Breast epithelium (tissue), 4 donors: Measurements from ENCODE around the gene VGLL4. TPM values are rescaled to one million over a fixed set of nuclear protein-coding genes. Genes with fewer than 3 reads are reported as not detected.

Experiments used
- DNase-seq, 2 donors: peaks; one replicate each; pipeline ENCODE4 v3.0.0-alpha.2; 2019; ENCODE audit warnings: low spot score in 2 of 2
- H3K27ac ChIP-seq, 2 donors: fragments of 200-600 bp; sonication (generic) in 1 of 2; one replicate each; pipeline ENCODE4 v1.5.1; 2016 to 2019; ENCODE audit warnings: mild to moderate bottlenecking in 1 of 2
- H3K27me3 ChIP-seq, 2 donors: fragments of 200-600 bp; sonication (generic) in 1 of 2; one replicate each; pipeline versions ENCODE4 v1.5.1 to v1.6.0; 2017 to 2019; ENCODE audit warnings: control low read depth in 1 of 2, mild to moderate bottlenecking in 1 of 2
- H3K36me3 ChIP-seq: fragments of 200-600 bp; one replicate; pipeline ENCODE4 v1.5.1; 2019
- H3K4me1 ChIP-seq, 2 donors: fragments of 200-600 bp; sonication (generic); one replicate each; pipeline ENCODE4 v1.5.1; 2016 to 2019; ENCODE audit warnings: control low read depth in 1 of 2
- H3K4me3 ChIP-seq, 3 donors: fragments of 200-600 bp; sonication (generic); 1 replicate in 2 of 3; 2 replicates in 1 of 3; pipeline ENCODE4 v1.5.1; 2016 to 2019; ENCODE audit warnings: mild to moderate bottlenecking in 3 of 3, moderate library complexity in 2 of 3
- H3K9me3 ChIP-seq, 2 donors: fragments of 200-600 bp; sonication (generic) in 1 of 2; one replicate each; pipeline ENCODE4 v1.5.1; 2016 to 2019; ENCODE audit warnings: control low read depth in 1 of 2
- POLR2A ChIP-seq: fragments of 450-650 bp; IDR thresholded peaks from one replicate; pipeline ENCODE4 v1.6.1; 2016; ENCODE audit warnings: antibody characterized with exemption, mild to moderate bottlenecking, moderate library complexity
- POLR2AphosphoS5 ChIP-seq, 3 donors: sonication (generic); formaldehyde crosslinking; IDR thresholded peaks; one replicate each; pipeline ENCODE4 v1.6.1; 2017; ENCODE audit warnings: antibody characterized with exemption in 3 of 3
- intact Hi-C: fragments of 100-400 bp; cut with DNase I; formaldehyde crosslinking; loops from one replicate; pipeline ENCODE4 v1.15.1; 2023; ENCODE audit warnings: low total_unique reads
- total RNA-seq, 3 donors: library from RNA; depleted of rRNA; stranded (reverse); fragments of >200 nt; gene quantifications; one replicate each; pipeline ENCODE4 v1.1.0, GENCODE V29; 2016
- TF ChIP-seq, protein P1 (sequence below), 3 donors: fragments of 450-650 bp; IDR thresholded peaks; one replicate each; pipeline ENCODE4 v1.5.1; 2016 to 2017; ENCODE audit warnings: antibody characterized with exemption in 3 of 3, mild to moderate bottlenecking in 3 of 3, moderate library complexity in 3 of 3

The VGLL4 gene
- total RNA-seq, 3 donors from 2014 or later = 48.0 to 90.0 (median 68.5) TPM

DNA sequence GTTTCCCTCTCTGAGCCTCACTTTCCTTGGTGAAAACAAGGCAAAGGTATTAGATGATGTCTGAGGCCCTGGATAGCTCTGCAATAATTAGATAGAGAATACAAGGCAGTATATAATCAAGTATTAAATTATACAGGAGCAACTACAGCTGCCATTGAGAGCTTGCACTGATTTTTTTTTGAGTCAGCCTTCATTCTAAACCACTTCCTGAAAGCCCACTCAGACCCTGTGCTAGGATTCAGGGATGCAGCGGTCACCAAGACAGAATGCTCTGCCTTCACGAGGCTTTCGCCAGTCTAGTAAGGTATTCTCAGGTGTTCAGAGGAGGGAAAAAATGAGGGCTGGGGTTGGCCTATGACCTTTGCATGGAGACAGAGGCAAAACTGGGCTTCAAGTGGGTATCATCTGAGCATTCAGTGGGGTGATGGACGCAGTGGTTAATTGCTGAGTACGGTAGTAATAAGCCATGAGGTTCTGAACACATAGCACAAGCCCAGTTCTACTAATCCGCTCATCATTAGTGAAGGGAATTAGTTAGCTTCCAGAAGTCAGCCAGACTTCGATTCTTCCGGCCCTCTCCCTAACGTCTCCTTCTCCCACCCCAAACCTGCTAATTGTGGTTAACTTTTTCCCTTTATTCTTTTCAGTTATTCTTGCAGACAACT is 3.6 kb downstream of the VGLL4 start:
- H3K4me1 ChIP-seq = peaks cover 14 to 16% of the 10 kb centered on the region in 2 donors
- peak overlapping the region; percentile 92 to 98 for H3K27ac ChIP-seq
- no peak for DNase-seq
- peak overlapping the region; percentile 43 to 75 (median 68) for H3K4me3 ChIP-seq
- no peaks in the 10 kb centered on the region for H3K27me3 ChIP-seq
- no peaks in the 10 kb centered on the region for H3K36me3 ChIP-seq
- intact Hi-C loops = no loop called here
- H3K9me3 ChIP-seq = no peaks in the 10 kb centered on the region
- TF ChIP-seq, protein P1, sequence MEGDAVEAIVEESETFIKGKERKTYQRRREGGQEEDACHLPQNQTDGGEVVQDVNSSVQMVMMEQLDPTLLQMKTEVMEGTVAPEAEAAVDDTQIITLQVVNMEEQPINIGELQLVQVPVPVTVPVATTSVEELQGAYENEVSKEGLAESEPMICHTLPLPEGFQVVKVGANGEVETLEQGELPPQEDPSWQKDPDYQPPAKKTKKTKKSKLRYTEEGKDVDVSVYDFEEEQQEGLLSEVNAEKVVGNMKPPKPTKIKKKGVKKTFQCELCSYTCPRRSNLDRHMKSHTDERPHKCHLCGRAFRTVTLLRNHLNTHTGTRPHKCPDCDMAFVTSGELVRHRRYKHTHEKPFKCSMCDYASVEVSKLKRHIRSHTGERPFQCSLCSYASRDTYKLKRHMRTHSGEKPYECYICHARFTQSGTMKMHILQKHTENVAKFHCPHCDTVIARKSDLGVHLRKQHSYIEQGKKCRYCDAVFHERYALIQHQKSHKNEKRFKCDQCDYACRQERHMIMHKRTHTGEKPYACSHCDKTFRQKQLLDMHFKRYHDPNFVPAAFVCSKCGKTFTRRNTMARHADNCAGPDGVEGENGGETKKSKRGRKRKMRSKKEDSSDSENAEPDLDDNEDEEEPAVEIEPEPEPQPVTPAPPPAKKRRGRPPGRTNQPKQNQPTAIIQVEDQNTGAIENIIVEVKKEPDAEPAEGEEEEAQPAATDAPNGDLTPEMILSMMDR (IDR thresholded peaks at IDR 0.05) = no peak
- TF ChIP-seq POLR2AphosphoS5 (IDR thresholded peaks at IDR 0.05) = no peak
- no peak for TF ChIP-seq POLR2A

DNA sequence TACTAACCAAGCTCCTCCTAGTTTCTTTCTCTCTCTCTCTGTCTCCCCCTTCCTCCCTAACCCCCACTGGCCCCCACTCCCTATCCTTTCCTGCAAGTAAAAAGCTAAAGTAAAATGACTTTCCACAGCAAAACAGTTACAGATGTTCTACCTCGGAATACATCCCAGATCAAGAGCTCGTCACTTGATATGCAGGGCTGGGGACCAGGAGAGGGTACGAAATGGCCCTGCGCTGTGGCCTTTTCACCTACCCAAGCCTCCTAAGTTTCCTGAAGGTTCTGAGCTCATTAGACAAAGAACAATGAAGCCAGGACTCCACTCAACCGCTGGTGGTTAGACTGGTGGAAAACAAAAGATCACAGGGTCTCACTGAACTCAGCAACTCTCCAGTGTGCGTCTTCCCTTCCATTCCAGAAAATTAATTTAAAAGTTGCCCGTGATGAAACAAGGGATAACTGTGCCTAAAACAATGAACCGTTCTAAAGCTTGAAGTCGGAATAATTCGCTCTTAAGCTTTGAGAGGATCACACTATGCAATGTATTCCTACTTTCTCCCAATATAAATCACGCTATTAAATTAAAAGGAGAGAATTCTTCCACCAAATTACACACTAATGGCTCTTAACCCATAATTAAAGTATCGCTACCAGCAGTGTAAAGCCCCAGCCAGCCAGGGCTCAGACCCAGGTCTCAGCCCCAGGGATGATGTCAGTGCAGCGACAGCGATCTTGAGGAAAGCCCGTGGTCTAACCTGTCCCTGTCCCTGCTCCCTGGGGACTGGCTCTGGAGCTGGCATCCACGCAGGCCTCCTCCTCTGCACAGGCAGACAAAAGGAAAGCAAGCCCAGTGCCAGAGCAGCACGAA is 5.0 kb downstream of the VGLL4 start:
- no peaks in the 10 kb centered on the region for H3K36me3 ChIP-seq
- peak overlapping the region; percentile 27 to 68 (median 59) for H3K4me3 ChIP-seq
- H3K9me3 ChIP-seq = no peaks in the 10 kb centered on the region
- no peaks in the 10 kb centered on the region for H3K27me3 ChIP-seq
- intact Hi-C loops = loop anchor here (2.0 kb wide), 1 partner anchor 74 kb away; no protein-coding TSS in a partner anchor
- TF ChIP-seq POLR2AphosphoS5 (IDR thresholded peaks at IDR 0.05) (no peak), POLR2A (no peak)
- TF ChIP-seq, protein P1 (IDR thresholded peaks at IDR 0.05) = no peak
- H3K27ac ChIP-seq = peak overlapping the region; percentile 92 to 98
- DNase-seq = peak in 1 of 2 donors; percentile 64
- H3K4me1 ChIP-seq = peaks cover 18 to 20% of the 10 kb centered on the region in 2 donors

DNA sequence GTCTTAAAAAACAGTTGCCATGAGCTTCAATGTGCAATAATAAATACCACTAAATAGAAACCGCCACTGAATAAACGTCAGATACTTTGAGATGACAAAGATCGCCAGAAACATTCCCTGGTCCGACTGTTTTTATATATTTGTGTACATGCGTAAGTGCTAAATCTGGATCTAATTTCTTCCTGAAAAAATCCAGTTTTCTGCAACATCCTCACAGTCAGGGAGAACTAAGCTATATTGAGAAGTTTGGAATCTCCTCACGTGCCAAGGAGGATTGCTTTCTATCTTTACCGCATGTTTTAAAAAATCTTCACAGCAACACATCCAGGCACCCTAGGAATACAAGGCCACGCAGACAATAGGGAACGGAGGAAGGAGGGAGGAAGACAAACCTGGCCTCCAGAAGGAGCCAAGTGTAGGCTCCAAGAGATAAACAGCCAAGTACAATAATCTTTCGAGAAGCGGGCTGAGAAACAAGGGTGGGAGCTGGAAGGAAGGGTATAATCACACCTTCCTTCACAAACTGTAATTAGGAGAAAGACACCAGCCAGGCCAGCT is 5.7 kb downstream of the VGLL4 start:
- H3K4me3 ChIP-seq = peak overlapping the region; percentile 27 to 68 (median 59)
- peak overlapping the region; percentile 92 to 98 for H3K27ac ChIP-seq
- TF ChIP-seq, protein P1 (IDR thresholded peaks at IDR 0.05) = no peak
- TF ChIP-seq POLR2AphosphoS5 (IDR thresholded peaks at IDR 0.05) (no peak), POLR2A (no peak)
- peaks cover 18 to 20% of the 10 kb centered on the region in 2 donors for H3K4me1 ChIP-seq
- H3K36me3 ChIP-seq = no peaks in the 10 kb centered on the region
- H3K9me3 ChIP-seq = no peaks in the 10 kb centered on the region
- no peaks in the 10 kb centered on the region for H3K27me3 ChIP-seq
- intact Hi-C loops = loop anchor here (2.0 kb wide), 1 partner anchor 73 kb away; no protein-coding TSS in a partner anchor
- no peak for DNase-seq

DNA sequence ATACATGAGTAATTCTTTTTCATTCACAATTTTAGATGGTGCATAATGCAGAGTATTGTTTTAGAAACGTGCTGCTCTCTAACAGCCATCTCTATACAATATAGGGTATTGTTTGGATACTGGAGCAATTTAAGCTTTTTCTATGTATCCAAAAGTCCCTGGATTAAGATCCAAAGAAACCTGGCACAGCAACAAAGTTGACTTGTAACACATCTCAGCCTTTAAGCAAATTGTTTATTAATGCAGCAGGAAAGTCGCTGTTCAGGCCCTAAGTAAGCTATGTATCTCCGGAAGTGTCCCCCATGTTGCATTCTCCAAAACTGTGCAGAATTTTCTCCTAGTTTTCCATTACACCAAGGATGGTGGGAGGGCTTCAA is 7.3 kb downstream of the VGLL4 start:
- peaks cover 20 to 23% of the 10 kb centered on the region in 2 donors for H3K4me1 ChIP-seq
- TF ChIP-seq POLR2AphosphoS5 (IDR thresholded peaks at IDR 0.05) (no peak), POLR2A (no peak)
- TF ChIP-seq, protein P1 (IDR thresholded peaks at IDR 0.05) = no peak
- intact Hi-C loops = no loop called here
- no peaks in the 10 kb centered on the region for H3K36me3 ChIP-seq
- DNase-seq = no peak
- peak overlapping the region; percentile 92 to 98 for H3K27ac ChIP-seq
- H3K4me3 ChIP-seq = no peak overlapping the region
- H3K27me3 ChIP-seq = no peaks in the 10 kb centered on the region
- H3K9me3 ChIP-seq = no peaks in the 10 kb centered on the region
